Breast epithelium (tissue), 4 donors: ENCODE results near the gene SIAH3. TPM values are rescaled to one million over a fixed set of nuclear protein-coding genes. Genes with fewer than 3 reads are reported as not detected.

Experiments used
- DNase-seq, 2 donors: peaks; one replicate each; pipeline ENCODE4 v3.0.0-alpha.2; 2019; ENCODE audit warnings: low spot score in 2 of 2
- H3K27ac ChIP-seq, 2 donors: fragments of 200-600 bp; sonication (generic) in 1 of 2; one replicate each; pipeline ENCODE4 v1.5.1; 2016 to 2019; ENCODE audit warnings: mild to moderate bottlenecking in 1 of 2
- H3K27me3 ChIP-seq, 2 donors: fragments of 200-600 bp; sonication (generic) in 1 of 2; one replicate each; pipeline versions ENCODE4 v1.5.1 to v1.6.0; 2017 to 2019; ENCODE audit warnings: control low read depth in 1 of 2, mild to moderate bottlenecking in 1 of 2
- H3K36me3 ChIP-seq: fragments of 200-600 bp; one replicate; pipeline ENCODE4 v1.5.1; 2019
- H3K4me1 ChIP-seq, 2 donors: fragments of 200-600 bp; sonication (generic); one replicate each; pipeline ENCODE4 v1.5.1; 2016 to 2019; ENCODE audit warnings: control low read depth in 1 of 2
- H3K4me3 ChIP-seq, 3 donors: fragments of 200-600 bp; sonication (generic); 1 replicate in 2 of 3; 2 replicates in 1 of 3; pipeline ENCODE4 v1.5.1; 2016 to 2019; ENCODE audit warnings: mild to moderate bottlenecking in 3 of 3, moderate library complexity in 2 of 3
- H3K9me3 ChIP-seq, 2 donors: fragments of 200-600 bp; sonication (generic) in 1 of 2; one replicate each; pipeline ENCODE4 v1.5.1; 2016 to 2019; ENCODE audit warnings: control low read depth in 1 of 2
- POLR2A ChIP-seq: fragments of 450-650 bp; IDR thresholded peaks from one replicate; pipeline ENCODE4 v1.6.1; 2016; ENCODE audit warnings: antibody characterized with exemption, mild to moderate bottlenecking, moderate library complexity
- POLR2AphosphoS5 ChIP-seq, 3 donors: sonication (generic); formaldehyde crosslinking; IDR thresholded peaks; one replicate each; pipeline ENCODE4 v1.6.1; 2017; ENCODE audit warnings: antibody characterized with exemption in 3 of 3
- intact Hi-C: fragments of 100-400 bp; cut with DNase I; formaldehyde crosslinking; loops from one replicate; pipeline ENCODE4 v1.15.1; 2023; ENCODE audit warnings: low total_unique reads
- total RNA-seq, 3 donors: library from RNA; depleted of rRNA; stranded (reverse); fragments of >200 nt; gene quantifications; one replicate each; pipeline ENCODE4 v1.1.0, GENCODE V29; 2016
- TF ChIP-seq, protein P1 (sequence below), 3 donors: fragments of 450-650 bp; IDR thresholded peaks; one replicate each; pipeline ENCODE4 v1.5.1; 2016 to 2017; ENCODE audit warnings: antibody characterized with exemption in 3 of 3, mild to moderate bottlenecking in 3 of 3, moderate library complexity in 3 of 3

The SIAH3 gene
- total RNA-seq, 3 donors from 2014 or later, result under 0.01 TPM; not detected in 2

DNA sequence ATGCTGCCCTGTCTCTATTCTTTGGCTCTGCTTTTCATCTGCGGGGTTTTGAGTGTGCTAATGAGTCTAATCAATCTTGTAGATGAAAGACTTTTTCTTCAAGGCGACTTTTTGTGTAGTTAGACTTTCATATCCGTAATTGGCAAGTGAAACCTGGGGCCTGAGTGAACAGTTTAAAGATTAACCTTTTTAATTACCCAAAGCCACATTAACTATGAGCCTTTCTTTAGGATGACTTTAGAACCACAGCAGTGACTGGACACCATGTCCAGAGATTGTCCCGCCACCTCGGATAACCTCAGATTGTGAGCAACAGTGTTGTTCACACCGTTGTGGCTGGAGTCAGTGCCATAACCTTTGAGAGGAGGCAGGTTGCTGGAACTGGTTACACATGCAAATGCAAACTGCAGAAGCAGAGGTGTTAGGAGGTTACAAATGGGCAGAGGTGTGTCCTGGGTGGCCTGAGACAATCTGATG lies 58.7 kb downstream of the SIAH3 start:
- no peak overlapping the region for H3K27ac ChIP-seq
- intact Hi-C loops, result no loop called here
- no peaks in the 10 kb centered on the region for H3K4me1 ChIP-seq
- no peak for DNase-seq
- no peak overlapping the region for H3K4me3 ChIP-seq
- TF ChIP-seq, protein P1, sequence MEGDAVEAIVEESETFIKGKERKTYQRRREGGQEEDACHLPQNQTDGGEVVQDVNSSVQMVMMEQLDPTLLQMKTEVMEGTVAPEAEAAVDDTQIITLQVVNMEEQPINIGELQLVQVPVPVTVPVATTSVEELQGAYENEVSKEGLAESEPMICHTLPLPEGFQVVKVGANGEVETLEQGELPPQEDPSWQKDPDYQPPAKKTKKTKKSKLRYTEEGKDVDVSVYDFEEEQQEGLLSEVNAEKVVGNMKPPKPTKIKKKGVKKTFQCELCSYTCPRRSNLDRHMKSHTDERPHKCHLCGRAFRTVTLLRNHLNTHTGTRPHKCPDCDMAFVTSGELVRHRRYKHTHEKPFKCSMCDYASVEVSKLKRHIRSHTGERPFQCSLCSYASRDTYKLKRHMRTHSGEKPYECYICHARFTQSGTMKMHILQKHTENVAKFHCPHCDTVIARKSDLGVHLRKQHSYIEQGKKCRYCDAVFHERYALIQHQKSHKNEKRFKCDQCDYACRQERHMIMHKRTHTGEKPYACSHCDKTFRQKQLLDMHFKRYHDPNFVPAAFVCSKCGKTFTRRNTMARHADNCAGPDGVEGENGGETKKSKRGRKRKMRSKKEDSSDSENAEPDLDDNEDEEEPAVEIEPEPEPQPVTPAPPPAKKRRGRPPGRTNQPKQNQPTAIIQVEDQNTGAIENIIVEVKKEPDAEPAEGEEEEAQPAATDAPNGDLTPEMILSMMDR (IDR thresholded peaks at IDR 0.05), result no peak
- no peak for TF ChIP-seq POLR2A
- no peak for TF ChIP-seq POLR2AphosphoS5 (IDR thresholded peaks at IDR 0.05)
- no peaks in the 10 kb centered on the region for H3K27me3 ChIP-seq
- H3K9me3 ChIP-seq, result no peaks in the 10 kb centered on the region
- H3K36me3 ChIP-seq, result no peaks in the 10 kb centered on the region

DNA sequence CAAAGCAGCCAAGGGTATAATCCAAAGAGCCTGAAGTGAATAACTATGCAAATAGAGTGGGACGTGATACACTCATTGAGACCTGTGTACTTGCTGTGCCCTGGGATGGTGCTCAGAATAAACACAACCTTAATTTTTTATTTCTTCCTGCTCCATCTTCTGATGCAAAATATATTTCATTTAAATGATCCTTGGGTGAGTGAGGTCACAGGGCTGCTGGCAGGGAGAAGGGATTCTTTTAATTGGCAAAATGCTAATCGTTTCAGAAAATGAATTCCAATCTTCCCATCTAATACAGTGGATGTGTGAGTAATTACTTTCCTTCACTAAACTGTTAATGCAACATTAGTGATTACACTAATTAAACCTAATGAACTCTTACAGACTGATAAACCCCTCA lies 63.5 kb downstream of the SIAH3 start:
- Histone ChIP-seq H3K27ac (no peak overlapping the region), H3K4me1 (no peaks in the 10 kb centered on the region), H3K4me3 (no peak overlapping the region), H3K9me3 (no peaks in the 10 kb centered on the region), H3K36me3 (no peaks in the 10 kb centered on the region), H3K27me3 (no peaks in the 10 kb centered on the region)
- DNase-seq, result no peak
- TF ChIP-seq POLR2AphosphoS5 (IDR thresholded peaks at IDR 0.05) (no peak), POLR2A (no peak)
- TF ChIP-seq, protein P1 (IDR thresholded peaks at IDR 0.05), result no peak
- intact Hi-C loops, result no loop called here

DNA sequence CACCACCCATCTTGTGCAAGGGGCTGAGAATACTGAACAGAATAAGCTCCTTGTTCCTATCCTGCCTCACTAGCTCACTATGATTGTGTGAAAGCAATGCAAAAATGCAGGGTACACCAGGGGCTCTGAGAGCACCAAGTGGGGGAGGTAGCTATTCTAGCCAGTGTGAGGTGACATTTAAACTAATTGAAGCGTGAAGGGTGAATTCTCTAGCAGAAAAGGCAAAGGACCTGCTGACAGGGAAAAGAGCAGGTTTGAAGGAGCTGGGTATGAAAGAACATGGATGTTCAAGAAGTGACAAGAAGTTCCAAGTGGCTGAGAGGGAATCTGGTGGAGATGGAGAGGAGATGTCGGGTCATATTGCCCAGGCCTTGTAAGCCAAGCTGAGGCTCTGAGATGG lies 64.2 kb downstream of the SIAH3 start:
- intact Hi-C loops, result no loop called here
- no peak for TF ChIP-seq POLR2A
- no peak for TF ChIP-seq POLR2AphosphoS5 (IDR thresholded peaks at IDR 0.05)
- TF ChIP-seq, protein P1 (IDR thresholded peaks at IDR 0.05), result no peak
- Histone ChIP-seq H3K27me3 (no peaks in the 10 kb centered on the region), H3K9me3 (no peaks in the 10 kb centered on the region), H3K36me3 (no peaks in the 10 kb centered on the region), H3K4me3 (no peak overlapping the region), H3K27ac (no peak overlapping the region), H3K4me1 (no peaks in the 10 kb centered on the region)
- DNase-seq, result no peak

DNA sequence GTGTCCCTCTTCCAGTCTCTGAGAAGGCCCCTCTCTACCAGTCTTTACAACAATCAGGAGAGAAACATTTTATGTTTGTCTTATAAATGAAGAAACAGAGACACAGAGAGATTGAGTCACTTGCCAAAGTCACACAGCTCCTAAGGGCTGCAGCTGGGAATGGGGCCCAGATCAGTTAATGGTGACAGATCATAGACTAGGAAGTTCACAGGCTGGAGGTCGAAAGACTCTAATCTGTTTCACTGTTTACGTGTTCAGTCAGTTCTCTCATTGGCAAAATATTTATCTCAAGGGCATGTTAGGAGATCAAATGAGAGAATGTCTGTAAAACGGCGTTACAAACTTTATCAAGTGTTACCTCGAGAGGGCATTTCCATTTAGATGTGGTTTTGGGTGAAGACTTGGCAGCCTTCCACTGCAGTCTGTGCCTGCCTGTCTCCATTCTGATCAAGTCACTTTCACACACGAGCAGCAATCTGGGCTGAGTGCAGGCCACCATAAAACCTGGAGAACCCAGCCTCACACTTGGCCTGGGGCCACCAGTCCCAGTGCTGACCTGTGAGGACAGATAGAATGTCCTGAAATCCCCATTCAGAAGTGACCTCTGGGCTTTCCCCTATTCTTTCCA lies 65.1 kb downstream of the SIAH3 start:
- no peak overlapping the region for H3K4me3 ChIP-seq
- intact Hi-C loops, result no loop called here

More for the DNA sequence above, 65.1 kb downstream of the SIAH3 start:
- H3K4me1 ChIP-seq, result no peaks in the 10 kb centered on the region
- H3K27ac ChIP-seq, result no peak overlapping the region
- H3K27me3 ChIP-seq, result no peaks in the 10 kb centered on the region
- no peak for DNase-seq
- no peaks in the 10 kb centered on the region for H3K36me3 ChIP-seq
- TF ChIP-seq POLR2AphosphoS5 (IDR thresholded peaks at IDR 0.05), result no peak
- TF ChIP-seq, protein P1 (IDR thresholded peaks at IDR 0.05), result no peak
- no peak for TF ChIP-seq POLR2A
- H3K9me3 ChIP-seq, result no peaks in the 10 kb centered on the region
